IMR-90 (cell line): ENCODE data around the gene NT5C. TPM values are rescaled to one million over a fixed set of nuclear protein-coding genes. Genes with fewer than 3 reads are reported as not detected.

Experiments used
- ATAC-seq: fragments of 200-7000 bp; cut with Tn5 transposase; 2 replicates; pipeline ENCODE4 v1.9.1; 2020; ENCODE audit warnings: low read depth, mild to moderate bottlenecking, moderate library complexity
- BruUV-seq: library from RNA; stranded (reverse); fragments of 400-500 nt; replicated peaks from 2 replicates; lab custom pipeline; 2021; lab: Mats Ljungman, UMichigan
- CTCF ChIA-PET: fragments of 300-600 bp; formaldehyde crosslinking; extraction: SDS; loops from one replicate; lab custom pipeline; 2021; ENCODE audit warnings: antibody characterized with exemption; lab: Yijun Ruan, JAX
- POLR2A ChIA-PET: fragments of 300-600 bp; sonication (Branson Sonifier 250); formaldehyde crosslinking; loops from one replicate; lab custom pipeline; 2022; ENCODE audit warnings: antibody characterized with exemption; ENCODE audit not compliant: unreplicated experiment; lab: Charles Lee
- DNase-seq: peaks from one replicate; pipeline ENCODE4 v3.0.0; 2013
- H2AFZ ChIP-seq: replicated peaks from 2 replicates; pipeline ENCODE3; 2013; ENCODE audit warnings: low read length, mild to moderate bottlenecking; ENCODE audit not compliant: poor library complexity
- H2AK5ac ChIP-seq: 2 replicates; pipeline ENCODE4 v1.6.1; 2013; ENCODE audit warnings: low read depth, low read length, inconsistent platforms
- H2AK9ac ChIP-seq: replicated peaks from 2 replicates; pipeline ENCODE3; 2013; ENCODE audit warnings: mild to moderate bottlenecking, low read depth, low read length, moderate library complexity; ENCODE audit not compliant: poor library complexity
- H2BK120ac ChIP-seq: 2 replicates; pipeline ENCODE4 v1.6.1; 2013; ENCODE audit warnings: low read depth, low read length, inconsistent platforms
- H2BK15ac ChIP-seq: 3 replicates; pipeline ENCODE4 v1.6.1; 2013; ENCODE audit warnings: low read depth, low read length, inconsistent platforms
- H2BK20ac ChIP-seq: 2 replicates; pipeline ENCODE4 v1.6.1; 2013; ENCODE audit warnings: low read depth, mild to moderate bottlenecking, inconsistent platforms, low read length, moderate library complexity
- H2BK5ac ChIP-seq: 2 replicates; pipeline ENCODE4 v1.6.1; 2013; ENCODE audit warnings: mild to moderate bottlenecking, low read depth, low read length, inconsistent platforms; ENCODE audit not compliant: poor library complexity, severe bottlenecking
- H3K14ac ChIP-seq: replicated peaks from 2 replicates; pipeline ENCODE4 v1.6.1; 2013; ENCODE audit warnings: low read depth, low read length, inconsistent platforms
- H3K18ac ChIP-seq: 2 replicates; pipeline ENCODE4 v1.6.1; 2013; ENCODE audit warnings: low read depth, low read length, control low read depth
- H3K23ac ChIP-seq: 2 replicates; pipeline ENCODE4 v1.6.1; 2013; ENCODE audit warnings: low read depth, low read length, inconsistent platforms
- H3K27ac ChIP-seq: 2 replicates; pipeline ENCODE4 v1.5.1; 2013; ENCODE audit warnings: mild to moderate bottlenecking, control low read depth, low read length; ENCODE audit not compliant: insufficient read depth
- H3K27me3 ChIP-seq: 2 replicates; pipeline ENCODE4 v1.6.1; 2013; ENCODE audit warnings: low read length; ENCODE audit not compliant: control insufficient read depth, insufficient read depth
- H3K36me3 ChIP-seq: 2 replicates; pipeline ENCODE4 v1.6.1; 2013; ENCODE audit warnings: low read length, mixed read lengths; ENCODE audit not compliant: control insufficient read depth, insufficient read depth
- H3K4ac ChIP-seq: 2 replicates; pipeline ENCODE4 v1.6.1; 2013; ENCODE audit warnings: low read depth, low read length, inconsistent platforms
- H3K4me1 ChIP-seq: 2 replicates; pipeline ENCODE4 v1.6.1; 2013; ENCODE audit warnings: low read length, mixed read lengths; ENCODE audit not compliant: control insufficient read depth, insufficient read depth
- H3K4me2 ChIP-seq: 2 replicates; pipeline ENCODE4 v1.6.1; 2013; ENCODE audit warnings: low read depth, mild to moderate bottlenecking, control low read depth, low read length, moderate library complexity
- H3K4me3 ChIP-seq: 2 replicates; pipeline ENCODE4 v1.5.1; 2013; ENCODE audit warnings: low read depth, mild to moderate bottlenecking, control low read depth, low read length, moderate library complexity; ENCODE audit not compliant: insufficient read depth
- H3K56ac ChIP-seq: 2 replicates; pipeline ENCODE4 v1.6.1; 2013; ENCODE audit warnings: low read length, inconsistent platforms; ENCODE audit not compliant: insufficient read depth; ENCODE audit errors: extremely low read depth
- H3K79me1 ChIP-seq, 2 experiments: 2 replicates each; pipeline ENCODE4 v1.6.1; 2013; ENCODE audit warnings: low read length in 2 of 2, inconsistent platforms in 1 of 2, low read depth in 1 of 2
- H3K9ac ChIP-seq: 2 replicates; pipeline ENCODE4 v1.6.1; 2013; ENCODE audit warnings: low read depth, low read length, control low read depth
- H3K9me1 ChIP-seq: 2 replicates; pipeline ENCODE4 v1.6.1; 2013; ENCODE audit warnings: low read length, inconsistent platforms; ENCODE audit not compliant: insufficient read depth
- H3K9me3 ChIP-seq: 2 replicates; pipeline ENCODE4 v1.6.1; 2013; ENCODE audit warnings: low read length; ENCODE audit not compliant: control insufficient read depth, insufficient read depth
- H4K20me1 ChIP-seq: 2 replicates; pipeline ENCODE4 v1.6.1; 2013; ENCODE audit warnings: low read length, inconsistent platforms; ENCODE audit not compliant: insufficient read depth
- H4K5ac ChIP-seq: 2 replicates; pipeline ENCODE4 v1.6.1; 2013; ENCODE audit warnings: mild to moderate bottlenecking, low read depth, low read length, control low read depth
- H4K8ac ChIP-seq, 2 experiments: 2 replicates each; pipeline ENCODE4 v1.6.1; 2013; ENCODE audit warnings: low read depth in 2 of 2, low read length in 2 of 2, control low read depth in 1 of 2, inconsistent platforms in 1 of 2
- H4K91ac ChIP-seq: 2 replicates; pipeline ENCODE4 v1.6.1; 2013; ENCODE audit warnings: low read depth, low read length, inconsistent platforms; ENCODE audit not compliant: insufficient read depth
- BHLHE40 ChIP-seq: fragments of 150-350 bp; IDR thresholded peaks from 2 replicates; pipeline ENCODE4 v1.6.1; 2016; ENCODE audit warnings: mild to moderate bottlenecking, low read depth, low read length
- CHD1 ChIP-seq: IDR thresholded peaks from 2 replicates; pipeline ENCODE4 v1.6.1; 2012; ENCODE audit warnings: low read depth, low read length, improper control_type of control experiment
- CTCF ChIP-seq: conservative IDR thresholded peaks from 2 replicates; pipeline ENCODE4 v1.5.1; 2012; ENCODE audit warnings: mild to moderate bottlenecking, low read depth, low read length, improper control_type of control experiment
- ELK1 ChIP-seq: fragments of 150-350 bp; IDR thresholded peaks from 2 replicates; pipeline ENCODE4 v1.6.1; 2016; ENCODE audit warnings: low read depth, mild to moderate bottlenecking, low read length, moderate library complexity, borderline replicate concordance
- MXI1 ChIP-seq: IDR thresholded peaks from 2 replicates; pipeline ENCODE4 v1.6.1; 2012; ENCODE audit warnings: low read depth, mild to moderate bottlenecking, low read length, moderate library complexity, borderline replicate concordance
- RAD21 ChIP-seq: IDR thresholded peaks from 2 replicates; pipeline ENCODE4 v1.6.1; 2012; ENCODE audit warnings: low read length, improper control_type of control experiment
- RCOR1 ChIP-seq: IDR thresholded peaks from 2 replicates; pipeline ENCODE4 v1.6.1; 2012; ENCODE audit warnings: mild to moderate bottlenecking, low read length, improper control_type of control experiment; ENCODE audit not compliant: insufficient replicate concordance
- RFX5 ChIP-seq: IDR thresholded peaks from 2 replicates; pipeline ENCODE4 v1.8.0; 2012; ENCODE audit warnings: low read depth, mild to moderate bottlenecking, low read length, moderate library complexity
- WGBS, 2 experiments: methylation state at CpG; one replicate each; pipeline versions ENCODE4 v1.1.5 to v1.1.7; 2013; ENCODE audit warnings: missing lambda C conversion rate in 2 of 2; ENCODE audit not compliant: insufficient read length in 1 of 2; ENCODE audit errors: extremely low coverage in 2 of 2; 5-methylcytosine and 5-hydroxymethylcytosine counted together
- dilution Hi-C: fragments of 300-500 bp; cut with HindIII; formaldehyde crosslinking; loops from one replicate; pipeline ENCODE4 v1.14.3; 2018; ENCODE audit warnings: low sequenced_read_pairs; ENCODE audit not compliant: unreplicated experiment
- in situ Hi-C: fragments of 300-500 bp; cut with MboI; formaldehyde crosslinking; loops from 3 replicates; pipeline ENCODE4 v1.14.3; 2019; ENCODE audit warnings: low sequenced_read_pairs, inconsistent platforms, mixed read lengths
- intact Hi-C: fragments of 100-400 bp; cut with micrococcal nuclease; formaldehyde crosslinking; loops from 2 replicates; pipeline ENCODE4 v1.10.0; 2022
- polyA plus RNA-seq, 3 experiments: library from polyadenylated mRNA; depleted of rRNA; stranded (reverse); fragments of >200 nt; gene quantifications; 2 replicates each; pipeline ENCODE4 v1.2.3, GENCODE V29; 2012; ENCODE audit warnings: low replicate concordance in 1 of 3
- total RNA-seq: library from RNA; depleted of rRNA; stranded (reverse); fragments of >200 nt; gene quantifications from 2 replicates; pipeline ENCODE4 v1.2.3, GENCODE V29; 2012

NT5C gene
- total and polyA plus RNA-seq, 2 of the 4 experiments (the other 2 are of a cell fraction), result 24.0 to 44.6 TPM

- Histone ChIP-seq H3K9ac (no peak overlapping the region; the same call in 1 of the 2 replicates), H2BK20ac (no peak overlapping the region), H3K9me3 (no peaks in the 10 kb centered on the region), H3K79me1 (peaks cover 21 to 46% of the 10 kb centered on the region in 2 experiments), H3K4me1 (0 out of 2 replicates have a peak, but pooled peaks cover under 1% of the 10 kb centered on the region), H3K4me3 (no peak overlapping the region), H2BK15ac (no peak overlapping the region), H3K9me1 (peaks cover 6% of the 10 kb centered on the region; the same call in 1 of the 2 replicates), H3K36me3 (peaks cover 14% of the 10 kb centered on the region), H3K4ac (no peak overlapping the region), H4K5ac (no peak overlapping the region), H2AK5ac (no peak overlapping the region), H3K14ac (0 out of 2 replicates have a peak overlapping the region, but pooled peaks have one; percentile 44), H3K18ac (no peak overlapping the region), H4K8ac (no peak overlapping the region), H4K20me1 (peaks cover 23% of the 10 kb centered on the region), H2AK9ac (no peak overlapping the region), H4K91ac (no peak overlapping the region), H3K27ac (no peak overlapping the region), H3K27me3 (no peaks in the 10 kb centered on the region), H2BK5ac (no peak overlapping the region), H2AFZ (no peak overlapping the region), H2BK120ac (no peak overlapping the region), H3K23ac (peak overlapping the region; percentile 53; the same call in 1 of the 2 replicates), H3K56ac (no peak overlapping the region), H3K4me2 (peak overlapping the region; percentile 96)
- BruUV-seq, result no TSS peak
- POLR2A ChIA-PET, result interaction anchor here (0.6 kb wide), 1 partner anchor 36 kb away, joined by 4 read pairs; no protein-coding TSS in a partner anchor
- DNase-seq (peak; percentile 52), ATAC-seq (no peak)
- dilution Hi-C loops, result no loop called here
- in situ Hi-C loops, result no loop called here
- intact Hi-C loops, result loop anchor here (2.0 kb wide), 1 partner anchor 13 kb away; no protein-coding TSS in a partner anchor
- TF ChIP-seq BHLHE40, result no peak
- no peak for TF ChIP-seq CHD1
- no peak for TF ChIP-seq RFX5
- no peak for TF ChIP-seq CTCF
- no peak for TF ChIP-seq RCOR1
- TF ChIP-seq RAD21, result no peak
- no peak for TF ChIP-seq MXI1
- no peak for TF ChIP-seq ELK1
- WGBS, 2 experiments, result 67% methylated on average over 1 of the region's 6 CpGs; no CpG with 5 or more reads in 1 of the 2 experiments
- CTCF ChIA-PET, result no interaction called here
Observed at GRCh38 chr17:75151930-75152329, 20.4 kb upstream of the NT5C start.
